ENCODE measurements around the gene SDK1. TPM values are rescaled to one million over a fixed set of nuclear protein-coding genes. Genes with fewer than 3 reads are reported as not detected.

Gene SDK1
- total RNA-seq, 4 donors from 2014 or later: 2.5 to 12.9 (median 6.1) TPM

- Histone ChIP-seq H3K9me3 (no peaks in the 10 kb centered on the region), H3K36me3 (no peaks in the 10 kb centered on the region), H3K4me1 (no peaks in the 10 kb centered on the region), H3K4me3 (no peak overlapping the region), H3K27me3 (no peaks in the 10 kb centered on the region), H3K27ac (no peak overlapping the region)
- WGBS: 96% methylated on average over 4 of the region's 4 CpGs
- DNase-seq (ENCODE audit: low spot score in 2 of 2): no peak
- TF ChIP-seq EP300 (IDR thresholded peaks at IDR 0.05) (no peak), POLR2A (IDR thresholded peaks at IDR 0.05) (no peak), POLR2AphosphoS5 (IDR thresholded peaks at IDR 0.05) (no peak), CTCF (IDR thresholded peaks at IDR 0.05) (no peak)
These were observed 133.6 kb downstream of the SDK1 start for GRCh38 chr7:3434611-3435010.

DNA sequence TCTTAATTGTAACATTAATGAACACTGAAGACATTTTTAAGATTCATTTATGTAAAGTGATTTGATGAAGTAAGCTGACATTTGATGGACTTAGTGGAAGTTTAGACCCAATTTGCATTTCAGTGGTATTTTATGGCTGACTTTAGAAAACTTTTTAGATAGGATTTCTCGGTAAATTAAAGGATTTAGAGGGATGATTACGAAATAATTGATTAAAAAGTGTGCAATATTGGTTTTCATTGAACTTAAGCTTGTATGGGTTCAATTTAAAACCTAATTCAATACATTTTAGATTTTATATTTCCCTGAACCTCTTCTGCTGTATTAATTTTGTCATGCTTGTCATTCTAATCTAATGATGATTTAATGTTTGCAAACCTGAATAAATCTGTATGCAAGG lies 135.1 kb downstream of the SDK1 start:
- no peak for DNase-seq (ENCODE audit: low spot score in 2 of 2)
- Histone ChIP-seq H3K4me3 (no peak overlapping the region), H3K36me3 (no peaks in the 10 kb centered on the region), H3K27me3 (no peaks in the 10 kb centered on the region), H3K4me1 (no peaks in the 10 kb centered on the region), H3K9me3 (no peaks in the 10 kb centered on the region), H3K27ac (no peak overlapping the region)
- 94% methylated on average over 2 of the region's 2 CpGs for WGBS
- TF ChIP-seq POLR2A (IDR thresholded peaks at IDR 0.05) (no peak), EP300 (IDR thresholded peaks at IDR 0.05) (no peak), CTCF (IDR thresholded peaks at IDR 0.05) (no peak), POLR2AphosphoS5 (IDR thresholded peaks at IDR 0.05) (no peak)

- no peaks in the 10 kb centered on the region for H3K36me3 ChIP-seq
- H3K4me1 ChIP-seq: no peaks in the 10 kb centered on the region
- 85% methylated on average over 5 of the region's 5 CpGs for WGBS
- no peak overlapping the region for H3K4me3 ChIP-seq
- TF ChIP-seq POLR2A (IDR thresholded peaks at IDR 0.05) (no peak), POLR2AphosphoS5 (IDR thresholded peaks at IDR 0.05) (no peak), EP300 (IDR thresholded peaks at IDR 0.05) (no peak), CTCF (IDR thresholded peaks at IDR 0.05) (no peak)
- H3K27ac ChIP-seq: no peak overlapping the region
- H3K9me3 ChIP-seq: no peaks in the 10 kb centered on the region
- DNase-seq (ENCODE audit: low spot score in 2 of 2): no peak
- no peaks in the 10 kb centered on the region for H3K27me3 ChIP-seq
These were observed 135.7 kb downstream of the SDK1 start for GRCh38 chr7:3436746-3437145.

- TF ChIP-seq CTCF (IDR thresholded peaks at IDR 0.05): no peak
- TF ChIP-seq EP300 (IDR thresholded peaks at IDR 0.05): no peak
- Histone ChIP-seq H3K4me1 (no peaks in the 10 kb centered on the region), H3K27me3 (no peaks in the 10 kb centered on the region), H3K36me3 (no peaks in the 10 kb centered on the region), H3K27ac (no peak overlapping the region), H3K4me3 (no peak overlapping the region), H3K9me3 (no peaks in the 10 kb centered on the region)
- WGBS: 76% methylated on average over 6 of the region's 6 CpGs
- no peak for DNase-seq (ENCODE audit: low spot score in 2 of 2)
These were observed 136.4 kb downstream of the SDK1 start for GRCh38 chr7:3437467-3437866.

GRCh38 chr7:3438352-3438751 lies 137.3 kb downstream of the SDK1 start:
- no peak for TF ChIP-seq EP300 (IDR thresholded peaks at IDR 0.05)
- no peak for TF ChIP-seq CTCF (IDR thresholded peaks at IDR 0.05)
- no peak for TF ChIP-seq POLR2AphosphoS5 (IDR thresholded peaks at IDR 0.05)
- no peak for TF ChIP-seq POLR2A (IDR thresholded peaks at IDR 0.05)
- no peaks in the 10 kb centered on the region for H3K4me1 ChIP-seq
- no peaks in the 10 kb centered on the region for H3K27me3 ChIP-seq
- H3K36me3 ChIP-seq: no peaks in the 10 kb centered on the region
- no peaks in the 10 kb centered on the region for H3K9me3 ChIP-seq
- no peak overlapping the region for H3K27ac ChIP-seq
- H3K4me3 ChIP-seq: no peak overlapping the region
- WGBS: 93% methylated on average over 4 of the region's 4 CpGs
- no peak for DNase-seq (ENCODE audit: low spot score in 2 of 2)
